GM10266 (cell line): Measurements from ENCODE around the gene CDC6.

Source experiments
- DNase-seq: peaks from one replicate; pipeline ENCODE4 v3.0.0; 2012; ENCODE audit errors: extremely low spot score
- TF ChIP-seq, protein P1 (sequence below): IDR thresholded peaks from 2 replicates; pipeline ENCODE4 v1.5.1; 2012; ENCODE audit warnings: mild to moderate bottlenecking, low read depth; ENCODE audit not compliant: control insufficient read depth, insufficient read depth; ENCODE audit errors: missing control alignments

CDC6 gene

DNA sequence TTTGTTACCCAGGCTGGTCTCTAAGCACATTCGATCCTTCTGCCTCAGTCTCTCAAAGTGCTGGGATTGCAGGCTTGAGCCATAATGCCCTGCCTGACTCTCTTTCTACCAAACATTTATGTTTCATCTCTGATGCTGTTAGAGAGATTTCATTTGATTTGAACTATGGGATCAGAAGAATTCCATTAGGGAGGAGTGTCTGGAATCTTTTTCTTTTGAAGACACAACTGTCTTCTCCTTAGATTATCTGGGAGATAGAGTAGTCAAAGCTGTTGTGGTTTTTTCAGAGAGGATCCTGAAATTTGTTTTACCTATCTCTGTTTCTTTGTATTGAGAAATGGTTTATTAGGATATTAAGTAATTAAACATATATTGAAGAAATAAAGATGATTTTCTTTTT is 39.2 kb upstream of the CDC6 start:
- TF ChIP-seq, protein P1, sequence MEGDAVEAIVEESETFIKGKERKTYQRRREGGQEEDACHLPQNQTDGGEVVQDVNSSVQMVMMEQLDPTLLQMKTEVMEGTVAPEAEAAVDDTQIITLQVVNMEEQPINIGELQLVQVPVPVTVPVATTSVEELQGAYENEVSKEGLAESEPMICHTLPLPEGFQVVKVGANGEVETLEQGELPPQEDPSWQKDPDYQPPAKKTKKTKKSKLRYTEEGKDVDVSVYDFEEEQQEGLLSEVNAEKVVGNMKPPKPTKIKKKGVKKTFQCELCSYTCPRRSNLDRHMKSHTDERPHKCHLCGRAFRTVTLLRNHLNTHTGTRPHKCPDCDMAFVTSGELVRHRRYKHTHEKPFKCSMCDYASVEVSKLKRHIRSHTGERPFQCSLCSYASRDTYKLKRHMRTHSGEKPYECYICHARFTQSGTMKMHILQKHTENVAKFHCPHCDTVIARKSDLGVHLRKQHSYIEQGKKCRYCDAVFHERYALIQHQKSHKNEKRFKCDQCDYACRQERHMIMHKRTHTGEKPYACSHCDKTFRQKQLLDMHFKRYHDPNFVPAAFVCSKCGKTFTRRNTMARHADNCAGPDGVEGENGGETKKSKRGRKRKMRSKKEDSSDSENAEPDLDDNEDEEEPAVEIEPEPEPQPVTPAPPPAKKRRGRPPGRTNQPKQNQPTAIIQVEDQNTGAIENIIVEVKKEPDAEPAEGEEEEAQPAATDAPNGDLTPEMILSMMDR = no peak
- no peak for DNase-seq

DNA sequence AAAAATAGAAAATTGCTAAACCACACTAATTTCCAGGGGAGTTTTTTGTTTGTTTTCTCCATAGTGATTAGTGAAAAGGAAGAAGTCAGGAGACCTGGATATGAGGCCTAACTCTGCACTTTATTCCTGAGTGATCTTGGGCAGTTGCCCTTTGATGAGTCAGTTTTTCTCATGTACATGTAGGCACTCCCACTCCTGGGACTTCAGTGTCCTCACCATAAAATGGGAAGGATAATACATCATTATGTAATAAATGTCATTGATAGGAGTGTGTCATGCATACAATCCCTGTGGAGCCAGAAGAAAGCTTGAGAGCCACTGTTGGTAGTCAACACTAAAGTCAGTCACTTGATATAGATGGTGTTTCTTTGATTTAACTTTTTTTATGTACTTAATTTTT is 36.1 kb upstream of the CDC6 start:
- no peak for DNase-seq
- TF ChIP-seq, protein P1 = no peak

DNA sequence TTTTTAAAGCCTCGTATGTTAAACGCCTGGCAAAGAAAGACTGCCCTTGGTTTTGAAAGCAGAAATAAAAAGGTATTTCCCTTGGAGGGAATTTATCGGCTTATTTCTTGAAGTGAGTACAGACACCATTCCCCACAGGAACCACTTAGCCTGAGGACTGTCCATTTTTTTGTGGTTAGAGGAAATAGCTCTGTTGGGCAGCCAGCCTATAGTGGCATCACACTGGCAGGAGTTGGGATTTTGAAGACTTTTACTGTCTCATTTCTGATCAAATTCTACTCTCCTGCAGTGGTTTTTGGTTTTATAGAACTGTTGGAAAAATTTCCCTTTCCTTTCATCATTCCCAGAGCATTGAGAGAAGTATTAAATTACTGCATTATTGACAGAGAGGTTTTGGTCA is 34.1 kb upstream of the CDC6 start:
- TF ChIP-seq, protein P1 = no peak
- DNase-seq = no peak

DNA sequence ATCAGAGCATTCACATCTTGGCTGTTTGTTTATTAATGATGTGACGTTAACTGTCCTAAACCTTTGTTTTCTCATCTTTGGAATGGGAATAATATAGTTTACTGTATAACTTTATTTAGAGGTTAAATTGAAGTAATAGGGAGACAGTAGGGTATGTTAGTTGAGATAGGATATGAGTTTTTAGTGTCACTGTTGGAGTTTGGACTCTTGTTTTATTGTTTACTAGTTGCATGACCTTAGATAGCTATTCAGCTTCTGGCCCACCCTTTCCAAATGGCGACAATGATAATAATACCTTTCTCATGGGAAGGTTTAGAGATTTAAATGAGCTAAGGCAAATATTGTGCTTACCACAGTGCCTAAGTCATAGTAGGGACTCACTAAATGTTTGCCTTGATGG is 28.2 kb upstream of the CDC6 start:
- TF ChIP-seq, protein P1 = no peak

DNA sequence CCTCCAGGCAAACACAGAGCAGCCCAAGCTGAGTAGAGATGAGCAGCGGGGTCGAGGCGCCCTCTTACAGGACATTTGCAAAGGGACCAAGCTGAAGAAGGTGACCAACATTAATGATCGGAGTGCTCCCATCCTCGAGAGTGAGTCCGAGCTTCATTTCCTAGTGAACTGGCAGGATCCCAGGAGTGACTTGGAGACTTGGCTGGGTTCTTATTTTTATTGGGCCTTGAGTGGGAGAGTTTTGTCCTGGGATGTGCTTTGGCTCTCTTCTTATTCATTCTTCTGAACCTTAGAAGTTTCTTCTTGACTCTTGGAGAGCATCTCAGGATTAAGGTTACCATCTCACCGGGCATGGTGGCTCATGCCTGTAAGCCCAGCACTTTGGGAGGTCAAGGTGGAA is 27.2 kb upstream of the CDC6 start:
- no peak for DNase-seq
- TF ChIP-seq, protein P1 = no peak

More for the DNA sequence above, 28.2 kb upstream of the CDC6 start:
- no peak for DNase-seq

DNA sequence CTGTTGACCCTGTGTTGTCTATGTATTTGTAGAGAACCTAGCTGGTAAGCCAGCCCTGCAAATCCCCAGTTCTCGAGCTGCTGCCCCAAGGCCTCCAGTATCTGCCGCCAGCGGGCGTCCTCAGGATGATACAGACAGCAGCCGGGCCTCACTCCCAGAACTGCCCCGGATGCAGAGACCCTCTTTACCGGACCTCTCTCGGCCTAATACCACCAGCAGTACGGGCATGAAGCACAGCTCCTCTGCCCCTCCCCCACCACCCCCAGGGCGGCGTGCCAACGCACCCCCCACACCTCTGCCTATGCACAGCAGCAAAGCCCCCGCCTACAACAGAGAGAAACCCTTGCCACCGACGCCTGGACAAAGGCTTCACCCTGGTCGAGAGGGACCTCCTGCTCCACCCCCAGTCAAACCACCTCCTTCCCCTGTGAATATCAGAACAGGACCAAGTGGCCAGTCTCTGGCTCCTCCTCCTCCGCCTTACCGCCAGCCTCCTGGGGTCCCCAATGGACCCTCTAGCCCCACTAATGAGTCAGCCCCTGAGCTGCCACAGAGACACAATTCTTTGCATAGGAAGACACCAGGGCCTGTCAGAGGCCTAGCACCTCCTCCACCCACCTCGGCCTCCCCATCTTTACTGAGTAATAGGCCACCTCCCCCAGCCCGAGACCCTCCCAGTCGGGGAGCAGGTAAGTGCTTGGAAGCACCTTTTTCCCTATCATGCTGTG is 23.1 kb upstream of the CDC6 start:
- TF ChIP-seq, protein P1 = no peak
- no peak for DNase-seq

DNA sequence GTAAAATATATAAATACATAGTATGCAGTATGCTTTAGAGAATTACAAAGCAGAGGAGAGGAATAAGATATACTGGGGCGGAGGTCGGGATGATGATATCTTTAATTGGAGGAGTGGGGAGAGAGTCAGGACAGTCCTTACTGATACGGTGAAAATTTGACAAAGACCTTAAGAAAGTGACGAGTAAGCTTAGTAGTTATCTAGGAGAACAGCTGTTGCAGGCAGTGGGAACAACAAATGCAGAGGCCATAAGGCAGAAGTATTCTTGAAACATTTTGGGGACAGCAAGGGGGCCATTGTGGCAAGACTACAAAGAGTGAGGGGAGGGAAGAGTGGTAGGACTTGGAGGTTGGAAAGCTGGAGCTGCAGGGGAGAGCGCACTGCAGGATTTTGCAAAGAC is 22.3 kb upstream of the CDC6 start:
- TF ChIP-seq, protein P1 = no peak
- no peak for DNase-seq
